K562 (cell line): ENCODE data around the gene FAM32A. TPM values are rescaled to one million over a fixed set of nuclear protein-coding genes. Genes with fewer than 3 reads are reported as not detected.

Experiments used
- ATAC-seq: fragments of 200-7000 bp; cut with Tn5 transposase; 3 replicates; pipeline ENCODE4 v1.9.1; 2020; ENCODE audit warnings: moderate library complexity
- BruUV-seq: library from RNA; stranded (reverse); fragments of 400-500 nt; replicated peaks from 2 replicates; lab custom pipeline; 2021; lab: Mats Ljungman, UMichigan
- CTCF ChIA-PET: fragments of 300-600 bp; formaldehyde crosslinking; extraction: SDS; loops from one replicate; lab custom pipeline; 2021; ENCODE audit warnings: low intra/inter-chr PET ratio; lab: Yijun Ruan, JAX
- POLR2A ChIA-PET: fragments of 300-600, 350-650 bp; sonication (Branson Sonifier 250); formaldehyde crosslinking; extraction: SDS; loops from one replicate; lab custom pipeline; 2021; ENCODE audit warnings: antibody characterized with exemption, inconsistent platforms; lab: Yijun Ruan, JAX
- DNase-seq, 4 experiments: peaks; one replicate each; pipeline versions ENCODE4 v3.0.0 to v3.0.0-alpha.2; 2011 to 2018; ENCODE audit warnings: low spot score in 3 of 4, mixed read lengths in 3 of 4; ENCODE audit errors: extremely low read depth in 1 of 4
- FAIRE-seq: peaks from 2 replicates; lab custom pipeline; 2011; peaks lifted over from hg19 to GRCh38; lab: Jason Lieb, UNC
- H2AFZ ChIP-seq: 2 replicates; pipeline ENCODE4 v1.6.0; 2011; ENCODE audit warnings: low read depth, low read length, control low read depth, inconsistent platforms
- H3K27ac ChIP-seq: fragments of 200-600 bp; 3 replicates; pipeline ENCODE4 v1.8.0; 2011; ENCODE audit warnings: low read depth, mild to moderate bottlenecking, control low read depth, inconsistent platforms, low read length, moderate library complexity, mixed read lengths; ENCODE audit errors: extremely low read depth
- H3K27me3 ChIP-seq, 2 experiments: fragments of 300-600 bp in 1 of 2; 2 replicates in 1 of 2; 3 replicates in 1 of 2; pipeline versions ENCODE4 v1.6.0 to v1.8.0; 2011; ENCODE audit warnings: inconsistent platforms in 2 of 2, low read length in 2 of 2, mild to moderate bottlenecking in 1 of 2, mixed read lengths in 1 of 2, moderate library complexity in 1 of 2; ENCODE audit not compliant: control insufficient read depth in 2 of 2, insufficient read depth in 2 of 2
- H3K36me3 ChIP-seq: fragments of 300-600 bp; 3 replicates; pipeline ENCODE4 v1.8.0; 2011; ENCODE audit warnings: mild to moderate bottlenecking, low read length, inconsistent platforms; ENCODE audit not compliant: control insufficient read depth, insufficient read depth
- H3K4me1 ChIP-seq, 2 experiments: fragments of 200-600 bp in 1 of 2; replicated peaks in 1 of 2; 2 replicates in 1 of 2; 3 replicates in 1 of 2; pipeline versions ENCODE4 v1.5.1 to v1.8.0; 2011; ENCODE audit warnings: inconsistent platforms in 2 of 2, low read length in 2 of 2, mild to moderate bottlenecking in 1 of 2, mixed read lengths in 1 of 2, moderate library complexity in 1 of 2; ENCODE audit not compliant: control insufficient read depth in 2 of 2, insufficient read depth in 2 of 2
- H3K4me2 ChIP-seq: 2 replicates; pipeline ENCODE4 v1.6.1; 2011; ENCODE audit warnings: low read length, control low read depth, inconsistent platforms, mixed read lengths; ENCODE audit not compliant: insufficient read depth
- H3K4me3 ChIP-seq: fragments of 200-600 bp; sonication (generic), shearing (Covaris generic); 2 replicates; pipeline ENCODE4 v1.5.1; 2016; ENCODE audit warnings: control low read depth, inconsistent platforms
- H3K79me2 ChIP-seq: fragments of 200-600 bp; 3 replicates; pipeline ENCODE4 v1.8.0; 2011; ENCODE audit warnings: low read length, inconsistent platforms; ENCODE audit not compliant: control insufficient read depth, insufficient read depth
- H3K9ac ChIP-seq, 2 experiments: 2 replicates each; pipeline versions ENCODE4 v1.6.0 to v1.6.1; 2011; ENCODE audit warnings: low read depth in 2 of 2, low read length in 2 of 2, control low read depth in 1 of 2, inconsistent platforms in 1 of 2, mild to moderate bottlenecking in 1 of 2, mixed read lengths in 1 of 2; ENCODE audit not compliant: insufficient read depth in 1 of 2
- H3K9me1 ChIP-seq: one replicate; pipeline ENCODE4 v1.6.0; 2011; ENCODE audit warnings: inconsistent platforms, mild to moderate bottlenecking, low read length, moderate library complexity; ENCODE audit not compliant: control insufficient read depth, insufficient read depth
- H3K9me3 ChIP-seq: replicated peaks from 2 replicates; pipeline ENCODE4 v1.5.1; 2011; ENCODE audit warnings: low read depth, low read length, inconsistent platforms; ENCODE audit not compliant: control insufficient read depth, insufficient read depth
- H4K20me1 ChIP-seq: replicated peaks from 2 replicates; pipeline ENCODE4 v1.6.1; 2011; ENCODE audit warnings: low read length, inconsistent platforms, mixed read lengths; ENCODE audit not compliant: control insufficient read depth, insufficient read depth
- EHMT2 ChIP-seq: fragments of 450-650 bp; IDR thresholded peaks from 2 replicates; pipeline ENCODE4 v1.6.1; 2018; ENCODE audit warnings: antibody characterized with exemption
- HDAC3 ChIP-seq: fragments of 450-650 bp; IDR thresholded peaks from 2 replicates; pipeline ENCODE4 v1.6.1; 2018; ENCODE audit warnings: borderline replicate concordance, mild to moderate bottlenecking, moderate library complexity; ENCODE audit not compliant: partially characterized antibody
- JUNB ChIP-seq: fragments of 450-650 bp; formaldehyde crosslinking; conservative IDR thresholded peaks from 2 replicates; pipeline ENCODE4 v1.4.0; 2020; ENCODE audit warnings: mild to moderate bottlenecking
- OTX1 ChIP-seq: fragments of 450-650 bp; formaldehyde crosslinking; IDR thresholded peaks from 2 replicates; pipeline ENCODE4 v1.4.0; 2022; ENCODE audit warnings: mild to moderate bottlenecking
- RBM25 ChIP-seq: fragments of 200-400 bp; formaldehyde crosslinking; IDR thresholded peaks from 2 replicates; pipeline ENCODE4 v1.6.1; 2018; ENCODE audit warnings: low read length, low read depth, moderate library complexity; ENCODE audit not compliant: severe bottlenecking
- SAP30 ChIP-seq: fragments of 200-600 bp; sonication (generic); IDR thresholded peaks from 2 replicates; pipeline ENCODE4 v1.6.1; 2012; ENCODE audit warnings: borderline replicate concordance, low read depth, mild to moderate bottlenecking, moderate library complexity, low read length, control low read depth, inconsistent platforms; ENCODE audit not compliant: insufficient read depth, poor library complexity, severe bottlenecking
- SPI1 ChIP-seq: IDR thresholded peaks from 2 replicates; pipeline ENCODE4 v1.6.1; 2011; ENCODE audit warnings: low read depth, low read length, control low read depth, borderline replicate concordance
- ZNF239 ChIP-seq: fragments of 250-450 bp; sonication (Bioruptor Pico); IDR thresholded peaks from 2 replicates; pipeline ENCODE4 v1.4.0; 2020; ENCODE audit warnings: mild to moderate bottlenecking
- WGBS: fragments of 100-300 bp; shearing (Covaris generic); methylation state at CpG from one replicate; pipeline ENCODE4 v1.1.6; 2016; ENCODE audit warnings: low coverage, mixed read lengths; ENCODE audit not compliant: insufficient coverage; ENCODE audit errors: missing lambda C conversion rate; 5-methylcytosine and 5-hydroxymethylcytosine counted together
- in situ Hi-C: fragments of 300-500 bp; cut with MboI; formaldehyde crosslinking; loops from 4 replicates; pipeline ENCODE4 v1.15.0; 2018; ENCODE audit warnings: inconsistent platforms, mixed read lengths
- intact Hi-C: fragments of 100-400 bp; cut with micrococcal nuclease; formaldehyde crosslinking; loops from 2 replicates; pipeline ENCODE4 v1.14.2; 2022
- polyA plus RNA-seq, 8 experiments: library from polyadenylated mRNA; depleted of rRNA in 4 of 8; stranded (reverse) in 5 of 8; unstranded in 3 of 8; fragments of >200 nt; fragmentation: Nextera tagmentation in 2 of 8; fragmentation: Illumina TruSeq in 1 of 8; extraction: Ambion mirVana in 2 of 8; extraction: Trizol in 1 of 8; gene quantifications; 2 replicates each; pipeline versions ENCODE4 v1.2.1 to v1.2.3, GENCODE V29; 2011 to 2014; ENCODE audit warnings: inconsistent platforms in 1 of 8, missing spikeins in 1 of 8
- total RNA-seq, 7 experiments: library from RNA; depleted of rRNA in 6 of 7; stranded (reverse); fragments of >200 nt in 6 of 7; fragmentation: Illumina TruSeq in 2 of 7; extraction: Trizol in 2 of 7; gene quantifications; 2 replicates each; pipeline versions ENCODE4 v1.2.1 to v1.2.3, GENCODE V29; 2011 to 2021; ENCODE audit warnings: low replicate concordance in 1 of 7
- TF ChIP-seq, protein P1 (sequence below): sonication (generic); formaldehyde crosslinking; IDR thresholded peaks from 2 replicates; pipeline ENCODE4 v1.8.1; 2023; ENCODE audit warnings: mild to moderate bottlenecking, missing genetic modification reagents
- TF ChIP-seq, protein P2 (sequence below): fragments of 450-650 bp; IDR thresholded peaks from 2 replicates; pipeline ENCODE4 v1.6.1; 2016; ENCODE audit warnings: low read depth, mild to moderate bottlenecking, moderate library complexity

FAM32A gene
- total and polyA plus RNA-seq, 9 of the 15 experiments (the other 6 are each of a cell fraction or from before 2014, with no cell fraction given), result 30.7 to 96.7 (median 73.7) TPM

DNA sequence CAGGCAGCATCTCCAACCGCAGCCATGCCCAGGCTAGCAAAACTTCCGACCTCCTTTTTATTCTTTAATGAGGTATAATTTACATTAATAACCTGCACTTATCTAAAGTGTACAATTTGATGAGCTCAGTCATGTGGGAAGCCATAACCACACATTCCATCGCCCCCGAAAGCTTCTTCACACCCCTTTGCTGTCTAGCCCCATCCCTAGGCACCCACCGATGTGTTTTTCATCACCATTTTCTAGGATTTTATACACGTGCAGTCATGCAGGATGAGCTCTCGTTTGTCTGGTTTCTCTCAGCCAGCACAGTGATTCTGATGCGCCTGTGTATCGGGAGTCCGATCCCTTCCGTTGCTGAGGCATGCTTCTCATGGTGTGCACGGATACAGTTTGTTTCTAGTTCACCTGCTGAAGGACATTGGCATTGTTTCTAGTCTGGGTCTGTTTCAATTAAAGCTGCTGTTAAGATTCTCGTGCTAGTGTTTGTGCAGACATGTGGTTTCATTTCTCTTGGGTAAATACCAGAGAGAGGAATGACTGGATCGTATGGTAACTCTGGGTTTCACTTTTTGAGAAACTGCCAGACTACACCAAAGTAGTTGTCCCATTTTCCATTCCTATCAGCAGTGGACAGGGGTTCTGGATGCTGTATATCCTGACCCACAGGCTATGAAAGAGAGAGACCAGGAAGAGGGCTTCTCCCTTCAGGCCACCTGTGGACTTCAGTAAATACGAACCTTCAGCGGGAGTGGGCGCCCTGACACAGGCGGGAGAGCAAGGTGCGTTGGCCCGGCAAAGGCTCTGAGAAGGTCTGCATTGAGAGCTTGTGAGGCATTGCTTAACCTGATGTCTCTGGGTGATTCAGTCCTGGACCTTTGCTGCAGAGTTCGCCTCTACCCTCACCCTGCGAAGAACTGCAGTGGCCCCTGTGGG lies 17.4 kb downstream of the FAM32A start:
- no peaks in the 10 kb centered on the region for H3K27me3 ChIP-seq
- FAIRE-seq, result no peak
- H3K9me3 ChIP-seq, result no peaks in the 10 kb centered on the region
- intact Hi-C loops, result no loop called here
- DNase-seq, result no peak
- H3K4me3 ChIP-seq, result no peak overlapping the region
- TF ChIP-seq SPI1 (no peak), SAP30 (no peak), EHMT2 (no peak), HDAC3 (no peak), OTX1 (CRISPR knock-in tag) (no peak), ZNF239 (CRISPR knock-in tag) (peak; percentile 94), RBM25 (peak; percentile 62), JUNB (CRISPR knock-in tag) (no peak)
- TF ChIP-seq, protein P1, sequence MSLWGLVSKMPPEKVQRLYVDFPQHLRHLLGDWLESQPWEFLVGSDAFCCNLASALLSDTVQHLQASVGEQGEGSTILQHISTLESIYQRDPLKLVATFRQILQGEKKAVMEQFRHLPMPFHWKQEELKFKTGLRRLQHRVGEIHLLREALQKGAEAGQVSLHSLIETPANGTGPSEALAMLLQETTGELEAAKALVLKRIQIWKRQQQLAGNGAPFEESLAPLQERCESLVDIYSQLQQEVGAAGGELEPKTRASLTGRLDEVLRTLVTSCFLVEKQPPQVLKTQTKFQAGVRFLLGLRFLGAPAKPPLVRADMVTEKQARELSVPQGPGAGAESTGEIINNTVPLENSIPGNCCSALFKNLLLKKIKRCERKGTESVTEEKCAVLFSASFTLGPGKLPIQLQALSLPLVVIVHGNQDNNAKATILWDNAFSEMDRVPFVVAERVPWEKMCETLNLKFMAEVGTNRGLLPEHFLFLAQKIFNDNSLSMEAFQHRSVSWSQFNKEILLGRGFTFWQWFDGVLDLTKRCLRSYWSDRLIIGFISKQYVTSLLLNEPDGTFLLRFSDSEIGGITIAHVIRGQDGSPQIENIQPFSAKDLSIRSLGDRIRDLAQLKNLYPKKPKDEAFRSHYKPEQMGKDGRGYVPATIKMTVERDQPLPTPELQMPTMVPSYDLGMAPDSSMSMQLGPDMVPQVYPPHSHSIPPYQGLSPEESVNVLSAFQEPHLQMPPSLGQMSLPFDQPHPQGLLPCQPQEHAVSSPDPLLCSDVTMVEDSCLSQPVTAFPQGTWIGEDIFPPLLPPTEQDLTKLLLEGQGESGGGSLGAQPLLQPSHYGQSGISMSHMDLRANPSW (CRISPR knock-in tag), result no peak
- TF ChIP-seq, protein P2, sequence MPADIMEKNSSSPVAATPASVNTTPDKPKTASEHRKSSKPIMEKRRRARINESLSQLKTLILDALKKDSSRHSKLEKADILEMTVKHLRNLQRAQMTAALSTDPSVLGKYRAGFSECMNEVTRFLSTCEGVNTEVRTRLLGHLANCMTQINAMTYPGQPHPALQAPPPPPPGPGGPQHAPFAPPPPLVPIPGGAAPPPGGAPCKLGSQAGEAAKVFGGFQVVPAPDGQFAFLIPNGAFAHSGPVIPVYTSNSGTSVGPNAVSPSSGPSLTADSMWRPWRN, result no peak
- H3K79me2 ChIP-seq, result peaks cover 15% of the 10 kb centered on the region
- ChIA-PET CTCF (no interaction called here), POLR2A (interaction anchor here (0.6 to 1.6 kb wide), 5 partner anchors 9 to 1312 kb away, joined by 3 read pairs; no protein-coding TSS in a partner anchor)
- in situ Hi-C loops, result no loop called here
- no peak for ATAC-seq
- WGBS, result 80% methylated on average over 22 of the region's 22 CpGs
- peaks cover 7 to 27% of the 10 kb centered on the region in 2 experiments; a peak in 3 of 5 replicates for H3K4me1 ChIP-seq
- no peak overlapping the region for H2AFZ ChIP-seq
- H4K20me1 ChIP-seq, result peaks cover 4% of the 10 kb centered on the region; the same call in 1 of the 2 replicates
- H3K27ac ChIP-seq, result no peak overlapping the region
- no peak overlapping the region for H3K4me2 ChIP-seq
- H3K9ac ChIP-seq, result no peak overlapping the region
- BruUV-seq, result no TSS peak
- H3K9me1 ChIP-seq, result peaks cover 4% of the 10 kb centered on the region
- H3K36me3 ChIP-seq, result peaks cover 30% of the 10 kb centered on the region; the same call in 2 of the 3 replicates
